HTERT RPE-1 (cell line): ENCODE measurements around the gene CPXM2.

Experiments
- in situ Hi-C: fragments of 300-500 bp; cut with MboI; formaldehyde crosslinking; loops from 4 replicates; pipeline ENCODE4 v1.14.3; 2020; ENCODE audit warnings: low sequenced_read_pairs

The CPXM2 gene

GRCh38 chr10:123878666-123879303 is 12.8 kb downstream of the CPXM2 start:
- in situ Hi-C loops = no loop called here

GRCh38 chr10:123870260-123870659 is 21.3 kb downstream of the CPXM2 start:
- in situ Hi-C loops = no loop called here

- in situ Hi-C loops = no loop called here
These were observed 22.6 kb downstream of the CPXM2 start for GRCh38 chr10:123869020-123869414.

GRCh38 chr10:123868038-123869019 is 23.3 kb downstream of the CPXM2 start:
- in situ Hi-C loops = no loop called here

DNA sequence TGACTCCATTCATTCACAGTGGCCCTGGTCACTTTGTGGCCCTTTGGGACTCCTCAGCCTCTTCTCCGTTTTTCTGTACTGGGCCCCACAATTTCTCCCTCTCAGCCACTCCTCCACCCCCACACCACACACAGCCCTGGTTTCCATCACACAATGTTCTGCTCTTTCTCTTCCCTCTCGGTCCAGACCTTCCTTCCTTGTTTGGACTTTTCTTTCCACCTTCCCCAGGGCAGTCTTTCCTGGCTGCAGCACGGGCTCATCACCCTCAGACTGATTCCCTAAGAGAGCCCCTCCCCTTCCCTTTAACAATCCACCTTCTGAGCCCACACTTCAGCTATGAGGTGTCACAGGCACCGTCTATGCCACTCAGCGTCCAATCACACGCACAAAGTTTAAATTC is 25.7 kb downstream of the CPXM2 start:
- in situ Hi-C loops = no loop called here

- in situ Hi-C loops = no loop called here
These were observed 26.3 kb downstream of the CPXM2 start for GRCh38 chr10:123865350-123865749.

GRCh38 chr10:123864923-123865322 is 26.7 kb downstream of the CPXM2 start:
- in situ Hi-C loops = no loop called here

- in situ Hi-C loops = no loop called here
These were observed 27.7 kb downstream of the CPXM2 start for GRCh38 chr10:123863721-123864482.

- in situ Hi-C loops = no loop called here
These were observed 28.4 kb downstream of the CPXM2 start for GRCh38 chr10:123863183-123863575.

DNA sequence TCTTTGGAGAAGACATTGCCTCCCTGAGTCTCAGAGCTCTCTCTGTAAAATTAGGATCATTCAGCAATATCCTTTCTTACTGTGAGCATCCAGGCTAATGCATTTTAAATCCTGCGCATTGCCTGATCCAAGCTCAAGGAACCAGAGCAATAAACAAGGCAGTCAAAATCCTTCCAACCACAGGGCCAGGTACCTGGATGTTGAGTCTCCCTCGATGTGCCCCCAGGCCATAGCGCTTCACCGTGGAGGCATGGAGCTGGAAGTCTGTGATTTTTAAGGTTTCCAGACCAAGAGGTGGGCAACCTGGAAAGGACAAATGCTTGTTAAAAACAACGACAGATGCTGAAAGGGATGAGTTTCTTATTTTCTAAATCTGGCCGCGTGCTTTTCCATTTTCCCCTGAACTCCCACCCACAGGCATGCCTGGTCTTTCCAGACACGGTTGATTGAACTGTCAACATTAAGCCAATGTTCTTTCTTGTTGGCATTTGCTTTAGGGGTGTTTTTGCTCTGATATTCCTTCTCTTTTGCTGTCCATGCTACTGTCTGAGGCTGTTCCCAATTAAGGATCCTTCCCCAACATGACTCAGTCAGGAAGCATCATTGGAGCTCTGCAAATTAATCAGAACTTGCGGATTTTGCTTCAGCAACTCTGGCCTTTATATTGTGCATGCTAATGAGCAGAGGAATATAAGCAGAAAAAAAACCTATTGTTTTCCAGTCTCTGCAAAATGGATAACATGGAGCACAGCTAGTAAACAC is 29.0 kb downstream of the CPXM2 start:
- in situ Hi-C loops = no loop called here

GRCh38 chr10:123860856-123861255 is 30.8 kb downstream of the CPXM2 start:
- in situ Hi-C loops = no loop called here

GRCh38 chr10:123860209-123860608 is 31.4 kb downstream of the CPXM2 start:
- in situ Hi-C loops = no loop called here

GRCh38 chr10:123859653-123860050 is 32.0 kb downstream of the CPXM2 start:
- in situ Hi-C loops = no loop called here

DNA sequence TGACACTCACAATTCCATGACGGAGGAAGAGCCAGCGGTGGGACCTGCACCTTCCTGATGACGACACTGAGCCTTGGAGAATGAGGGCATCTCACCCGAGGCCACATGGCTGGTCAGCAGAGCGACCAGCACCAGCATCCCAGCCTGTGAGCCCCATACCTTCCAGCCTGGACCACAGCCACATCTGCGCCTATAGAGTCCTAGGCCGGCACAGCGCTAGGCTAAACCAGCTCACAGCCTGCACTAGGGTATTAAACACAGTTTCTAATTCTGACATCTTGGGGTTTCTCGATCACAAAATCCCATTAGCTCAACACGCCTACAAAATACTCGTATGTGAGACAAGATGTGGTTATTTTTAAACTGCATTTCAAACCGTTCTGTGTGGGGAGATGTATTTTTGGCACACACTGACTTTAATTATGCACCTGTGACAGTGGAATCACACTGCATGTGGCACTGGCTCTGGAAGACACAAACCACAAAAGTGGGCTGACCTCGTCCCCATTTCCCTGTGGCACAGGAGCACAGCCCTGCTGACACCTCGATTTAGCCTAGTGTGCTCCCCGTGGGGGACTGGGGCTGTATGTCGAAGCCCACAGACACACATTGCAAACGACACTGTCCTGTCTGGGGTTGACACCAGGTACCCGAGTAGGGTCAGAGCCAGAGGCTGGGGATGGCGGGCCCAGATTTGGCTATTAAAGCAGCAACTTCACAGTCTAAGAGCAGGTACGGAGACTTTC is 32.5 kb downstream of the CPXM2 start:
- in situ Hi-C loops = no loop called here

DNA sequence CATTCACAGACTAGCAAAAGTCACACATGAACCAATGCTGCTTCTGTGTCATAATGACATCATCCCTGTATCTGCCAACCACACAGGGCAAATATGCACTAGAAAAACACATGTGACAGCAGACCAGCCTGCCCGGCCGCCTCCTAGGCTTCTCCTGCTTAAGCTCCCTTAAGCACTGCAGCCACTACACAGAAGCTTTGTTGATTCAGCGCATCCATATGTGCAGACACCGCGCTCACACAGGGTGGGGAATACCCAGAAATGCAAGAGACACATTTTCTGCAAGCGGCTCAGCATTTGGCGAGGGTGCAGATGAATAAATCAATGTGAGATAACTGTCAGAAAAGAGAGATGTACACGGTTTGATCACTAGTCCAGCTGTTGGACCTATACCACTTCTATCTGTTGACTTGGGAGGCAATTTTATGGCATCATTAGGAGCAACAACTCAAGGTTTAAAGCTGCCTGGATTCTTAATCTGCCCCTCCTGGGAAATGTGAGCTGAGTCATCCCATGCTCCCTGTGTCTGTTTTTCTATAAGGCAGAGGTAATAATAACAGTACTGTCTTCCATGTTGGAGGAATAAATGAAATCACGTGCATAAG is 33.4 kb downstream of the CPXM2 start:
- in situ Hi-C loops = no loop called here

DNA sequence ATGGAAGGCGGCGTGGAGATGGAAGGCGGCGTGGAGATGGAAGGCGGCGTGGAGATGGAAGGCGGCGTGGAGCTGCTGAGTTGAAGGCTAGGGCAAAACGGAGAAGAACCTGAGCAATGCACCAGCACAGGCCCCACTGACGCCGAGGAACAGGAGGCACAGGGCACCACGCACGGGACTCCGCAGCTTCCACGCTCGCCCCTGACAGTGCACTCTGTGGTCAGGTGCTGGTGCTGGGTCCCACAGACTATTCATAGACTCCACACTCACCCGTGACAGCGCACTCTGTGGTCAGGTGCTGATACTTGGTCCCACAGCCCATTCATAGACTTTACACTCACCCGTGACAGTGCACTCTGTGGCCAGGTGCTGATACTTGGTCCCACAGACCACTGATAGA is 34.0 kb downstream of the CPXM2 start:
- in situ Hi-C loops = no loop called here

DNA sequence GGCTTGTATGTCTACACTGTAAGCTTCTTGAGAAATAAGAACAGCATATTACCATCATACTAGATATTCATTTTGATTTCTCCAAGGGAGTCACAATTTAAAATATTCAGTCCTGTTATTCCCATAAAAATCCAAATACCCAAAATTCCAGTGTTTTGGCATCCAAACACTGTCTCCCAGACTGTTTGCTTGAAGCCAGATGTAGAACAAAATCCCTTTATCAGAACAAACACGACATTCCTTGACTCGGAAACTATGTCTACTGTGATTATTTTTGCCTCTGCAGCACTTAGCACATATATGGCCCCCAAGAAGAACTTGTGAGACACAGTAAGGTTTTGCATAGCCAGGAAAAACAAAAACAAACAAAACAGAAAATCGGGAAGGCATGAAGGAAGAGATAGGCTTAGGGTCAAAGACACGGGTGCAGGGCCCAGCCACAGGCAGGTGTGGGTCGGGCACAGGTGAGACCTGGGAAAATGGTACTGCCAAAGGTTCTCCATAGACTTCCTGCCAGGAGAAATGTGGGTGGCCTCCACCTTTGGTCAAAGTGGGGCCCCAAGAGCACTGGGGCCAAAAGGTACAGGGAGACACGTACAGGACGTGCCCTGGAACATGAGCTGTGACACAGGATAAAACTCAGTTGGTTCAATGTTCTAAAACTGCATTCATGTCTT is 36.5 kb downstream of the CPXM2 start:
- in situ Hi-C loops = no loop called here

- in situ Hi-C loops = no loop called here
These were observed 37.1 kb downstream of the CPXM2 start for GRCh38 chr10:123854498-123854897.

- in situ Hi-C loops = no loop called here
These were observed 37.6 kb downstream of the CPXM2 start for GRCh38 chr10:123854003-123854402.
